GM21825 (cell line): Measurements from ENCODE around the gene PDE9A.

Experiments used
- ATAC-seq: cut with Tn5 transposase; IDR thresholded peaks from one replicate; pipeline ENCODE4 v1.9.1; 2021; ENCODE audit warnings: mild to moderate bottlenecking, moderate library complexity; ENCODE audit not compliant: unreplicated experiment

PDE9A gene

DNA sequence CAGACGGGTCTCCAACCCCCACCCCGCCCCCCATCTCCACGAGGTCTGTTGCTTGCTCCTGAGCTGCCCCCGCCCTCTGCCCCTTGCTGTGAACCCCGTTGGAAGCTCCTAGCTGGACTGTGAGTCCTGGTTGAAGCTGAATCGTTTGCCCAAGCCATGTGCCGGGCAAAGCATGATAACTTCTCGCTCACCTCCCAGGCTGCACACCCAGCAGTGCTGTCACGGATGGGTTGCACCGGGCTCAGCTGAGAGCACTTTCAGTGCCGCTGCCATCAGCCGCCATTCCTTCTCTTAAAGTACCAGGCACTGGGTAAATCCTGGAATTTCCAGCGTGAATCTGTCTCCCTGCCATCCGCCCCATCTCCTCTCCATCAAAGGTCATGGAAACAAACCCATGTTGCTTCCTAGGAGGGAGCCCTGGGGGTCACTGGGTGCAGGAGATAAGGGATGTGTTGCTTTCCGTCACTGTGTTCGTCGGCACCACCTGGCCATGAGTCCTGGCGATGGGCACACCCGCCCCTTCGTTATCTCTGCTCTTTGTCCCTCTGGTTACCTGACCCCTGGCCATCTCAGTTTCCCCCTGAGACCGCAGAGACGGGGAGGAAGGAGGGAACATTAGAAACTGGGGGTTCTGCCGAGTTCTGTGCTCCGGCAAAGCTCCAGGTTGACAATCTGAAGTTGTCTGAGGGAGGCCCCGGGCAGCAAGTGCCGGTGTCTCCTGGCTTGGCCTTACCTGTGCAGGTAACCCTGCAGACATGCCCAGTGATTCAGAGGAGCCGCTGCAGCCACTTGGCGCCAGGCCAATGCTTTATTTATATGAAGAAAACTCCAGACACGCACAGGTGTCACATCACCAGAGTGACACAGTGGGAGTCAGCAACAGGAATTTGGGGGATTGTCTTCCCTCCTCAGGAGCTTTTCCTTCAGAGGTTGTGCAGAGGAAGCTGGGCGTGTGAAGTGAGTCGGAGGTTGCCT lies 2.7 kb downstream of the PDE9A start:
- no peak for ATAC-seq

DNA sequence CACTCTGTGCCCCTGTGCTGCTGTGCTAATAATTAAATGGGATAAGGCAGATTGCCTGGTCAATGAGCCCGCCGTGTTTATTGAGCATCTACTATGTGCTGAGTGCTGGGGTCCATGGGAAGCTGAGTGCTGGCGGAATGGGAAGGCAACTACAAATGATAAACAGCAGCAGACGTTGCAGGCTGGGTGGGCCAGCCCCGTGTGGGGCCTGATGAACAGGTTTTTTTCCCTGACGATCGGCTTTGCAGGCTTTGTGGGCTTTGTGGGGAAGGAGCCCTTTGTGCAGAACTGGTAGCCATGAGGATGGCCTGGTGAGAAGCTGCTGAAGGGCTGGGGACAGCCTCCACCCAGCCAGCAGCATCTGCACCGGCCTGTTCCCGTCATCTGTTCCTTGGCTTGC lies 3.5 kb downstream of the PDE9A start:
- no peak for ATAC-seq

DNA sequence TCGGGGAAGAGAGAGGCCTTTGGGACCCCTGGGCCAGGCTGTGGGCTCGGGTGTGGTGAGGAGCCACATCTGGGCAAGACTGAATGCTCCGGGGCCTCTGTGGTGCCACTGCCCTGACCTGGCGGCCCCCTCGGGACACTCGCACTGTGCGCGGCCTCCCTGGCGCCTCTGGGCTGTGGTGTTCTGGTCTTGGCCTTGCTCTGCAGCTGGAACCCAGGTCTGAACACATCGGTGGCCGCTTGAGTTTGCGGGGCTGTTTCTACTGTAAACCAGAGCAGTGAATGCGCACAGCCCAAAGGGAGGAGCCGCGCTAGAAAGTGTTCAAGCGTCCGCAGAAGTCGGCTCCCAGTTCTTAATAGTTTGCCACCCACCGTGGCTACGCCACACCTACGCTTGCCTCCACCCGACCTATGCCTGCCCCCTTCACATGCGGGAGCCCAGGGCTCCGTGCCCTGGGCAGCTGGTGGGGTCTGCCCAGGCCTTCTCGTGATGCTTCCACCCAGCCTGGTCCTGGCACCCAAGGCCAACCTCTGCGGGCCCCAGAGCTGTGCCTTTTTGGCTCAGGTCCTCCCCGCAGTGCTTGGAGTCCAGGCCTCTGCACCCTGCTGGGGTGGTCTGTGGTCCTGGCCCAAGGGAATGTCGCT lies 4.4 kb downstream of the PDE9A start:
- ATAC-seq: no peak

DNA sequence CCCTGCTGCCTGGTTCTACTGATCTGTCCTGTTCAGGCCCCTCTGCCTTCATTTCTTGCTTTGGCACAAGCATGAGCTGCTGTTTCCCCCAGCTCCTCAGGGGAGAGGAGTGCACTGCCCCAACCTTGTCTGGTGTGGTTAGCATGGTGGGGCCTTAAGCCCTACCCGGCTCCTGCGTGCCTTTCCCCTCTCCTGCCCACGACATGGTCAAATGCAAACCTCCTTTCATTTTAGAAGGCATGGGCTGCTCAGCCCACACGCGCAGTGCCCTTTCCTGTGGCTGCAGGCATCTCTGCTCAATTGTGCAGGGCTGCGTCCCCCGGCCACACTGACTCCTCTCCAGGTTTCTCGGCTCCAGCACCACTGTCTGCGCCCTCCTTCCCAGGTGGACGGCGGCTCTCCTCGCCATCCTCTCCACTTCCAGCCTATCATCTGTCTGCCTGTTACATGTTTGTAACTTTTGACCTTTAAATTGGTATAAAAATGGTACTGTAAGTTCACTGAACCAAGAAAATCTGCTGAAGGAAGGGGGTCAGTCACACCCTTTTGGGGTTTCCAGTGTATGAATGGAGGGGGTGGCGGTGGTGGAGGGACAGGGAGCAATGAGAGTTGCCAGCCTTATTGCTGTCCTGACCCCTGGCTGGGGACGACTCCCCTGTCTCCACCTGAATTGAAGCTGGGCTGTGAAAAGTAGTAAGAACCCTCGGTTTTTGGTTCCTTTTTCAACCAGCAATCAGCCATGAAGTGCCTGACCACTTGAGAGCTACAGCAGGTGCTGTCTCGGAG lies 5.1 kb downstream of the PDE9A start:
- no peak for ATAC-seq

DNA sequence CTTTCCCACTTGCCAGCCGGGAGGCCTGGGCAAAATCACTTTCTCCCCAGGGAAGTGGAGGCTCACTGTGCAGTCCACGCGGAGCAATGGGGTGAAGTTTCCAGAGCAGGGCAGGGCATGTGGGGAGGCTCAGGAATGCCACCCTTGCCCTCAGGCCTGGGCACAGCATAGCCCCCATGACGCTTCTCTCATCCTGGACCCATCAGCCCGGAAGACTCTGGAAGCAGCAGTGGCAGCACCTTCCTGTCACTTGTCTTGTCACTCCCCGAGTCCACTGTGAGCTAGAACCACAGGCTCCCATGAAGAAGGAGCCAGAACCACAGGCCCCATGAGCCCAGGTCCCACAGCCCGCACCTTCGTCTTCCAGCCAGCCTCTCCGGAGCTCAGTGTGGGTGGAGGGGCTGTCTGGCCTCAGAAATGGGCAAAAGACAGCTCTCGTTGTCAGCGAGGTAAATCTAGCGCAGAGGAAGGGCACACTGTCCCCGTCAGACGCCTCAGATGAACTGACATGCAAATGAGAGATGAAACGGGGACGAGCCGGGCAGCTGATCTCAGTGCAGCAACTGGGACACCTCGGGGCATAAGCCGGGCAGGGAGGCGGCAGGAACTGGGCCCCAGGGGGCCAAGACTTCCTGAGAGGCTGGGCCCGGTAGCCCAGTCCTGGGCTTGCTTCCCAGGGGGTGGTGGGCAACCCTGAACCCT lies 6.1 kb downstream of the PDE9A start:
- no peak for ATAC-seq

DNA sequence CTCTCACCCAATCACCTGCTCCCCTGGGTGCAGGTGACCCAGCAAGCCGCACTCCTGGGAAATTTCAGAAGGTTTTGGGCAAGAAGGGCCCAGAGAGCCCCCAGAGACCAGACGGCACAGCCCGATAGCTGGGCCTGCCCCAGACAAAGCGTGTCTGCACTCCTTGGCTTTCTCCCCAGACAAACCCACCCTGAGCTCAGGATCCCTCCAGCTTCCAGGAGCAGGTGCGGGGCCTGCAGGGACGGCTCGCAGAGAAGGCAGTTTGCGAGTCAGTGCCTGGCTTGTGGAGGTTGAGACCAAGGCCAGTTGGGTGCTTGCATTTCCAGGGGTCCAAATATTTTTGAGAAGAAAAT lies 6.7 kb downstream of the PDE9A start:
- no peak for ATAC-seq

DNA sequence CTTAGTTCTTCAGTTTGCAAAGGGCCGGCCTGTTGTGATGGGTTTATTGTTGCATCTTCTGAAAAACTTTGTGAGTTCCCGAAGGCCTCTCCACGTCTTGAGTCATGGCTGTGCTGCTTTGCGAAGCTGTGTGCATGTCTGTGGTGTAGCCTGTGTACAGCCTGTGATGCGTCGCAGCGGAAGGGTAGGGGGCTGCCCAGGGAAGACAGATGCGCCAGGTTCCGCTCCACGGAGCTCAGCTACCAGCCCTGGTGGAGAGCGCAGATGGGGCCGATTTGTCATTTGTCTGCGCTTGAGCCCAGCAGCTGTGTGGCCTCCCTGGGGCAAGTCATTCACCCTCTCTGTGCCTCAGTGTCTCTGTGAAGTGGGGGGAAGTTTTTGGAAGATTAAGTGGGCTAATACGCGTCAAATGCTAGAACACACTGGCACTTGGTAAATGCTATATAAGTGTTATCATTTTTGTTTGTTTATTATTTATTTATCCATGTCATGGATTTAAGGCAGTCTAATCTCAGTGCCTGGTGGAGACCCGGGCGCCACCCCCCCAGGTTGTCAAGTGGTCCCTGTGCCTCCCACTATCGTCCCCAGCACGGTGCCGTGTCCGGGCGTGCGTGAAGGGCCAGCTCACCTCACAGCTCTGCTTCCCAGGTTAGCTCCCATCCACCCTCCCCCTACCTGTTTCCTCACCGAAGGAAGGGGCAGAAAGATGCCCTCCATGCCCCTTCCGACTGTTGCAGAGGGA lies 8.4 kb downstream of the PDE9A start:
- no peak for ATAC-seq

DNA sequence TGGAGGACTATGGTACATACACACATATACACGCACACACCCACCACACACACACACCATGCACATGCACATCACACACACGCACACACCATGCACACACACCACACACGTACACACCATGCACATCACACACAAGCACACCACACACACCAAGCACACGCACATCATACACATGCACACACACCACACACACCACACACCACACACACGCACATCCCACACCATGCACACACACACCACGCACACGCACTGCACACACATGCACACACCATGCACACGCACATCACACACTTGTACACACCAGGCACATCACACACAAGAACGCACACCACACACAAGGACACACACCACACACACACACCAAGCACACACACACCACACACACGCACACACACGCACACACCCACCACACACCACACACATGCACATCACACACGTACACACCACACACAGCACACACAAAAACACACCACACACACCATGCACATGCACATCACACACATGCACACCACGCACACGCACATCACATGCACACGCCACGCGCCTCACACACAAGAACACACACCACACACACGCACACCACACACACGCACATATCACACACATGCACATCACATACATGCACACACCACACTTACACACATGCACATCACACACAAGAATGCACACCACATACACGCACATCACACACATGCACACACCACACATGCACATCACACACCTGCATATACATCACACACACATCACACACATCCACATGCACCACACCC lies 9.2 kb downstream of the PDE9A start:
- no peak for ATAC-seq

DNA sequence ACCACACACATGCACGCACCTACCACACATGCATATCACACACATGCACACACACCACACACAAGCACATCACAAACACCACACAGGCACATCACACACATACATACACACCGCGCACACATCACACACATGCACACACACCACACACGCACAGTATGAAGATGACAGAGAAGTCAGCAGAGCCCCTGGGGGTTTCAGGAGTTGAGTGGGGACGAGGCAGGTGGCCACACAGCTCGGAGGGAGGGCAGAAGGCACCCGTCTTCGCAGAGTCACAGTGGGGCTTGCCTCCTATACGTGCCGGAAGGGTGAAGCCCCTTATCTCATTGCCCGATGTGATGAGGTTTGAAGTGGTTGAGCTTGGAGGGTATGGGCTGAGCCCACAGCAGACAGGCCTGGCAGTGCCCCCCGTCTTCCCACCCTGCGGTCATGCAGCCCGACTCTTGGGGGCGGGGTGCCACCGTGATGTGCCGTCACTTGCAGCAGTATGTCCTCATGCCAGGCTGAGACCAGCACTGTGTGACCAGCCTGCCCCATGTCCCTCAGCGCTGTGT lies 9.9 kb downstream of the PDE9A start:
- no peak for ATAC-seq

DNA sequence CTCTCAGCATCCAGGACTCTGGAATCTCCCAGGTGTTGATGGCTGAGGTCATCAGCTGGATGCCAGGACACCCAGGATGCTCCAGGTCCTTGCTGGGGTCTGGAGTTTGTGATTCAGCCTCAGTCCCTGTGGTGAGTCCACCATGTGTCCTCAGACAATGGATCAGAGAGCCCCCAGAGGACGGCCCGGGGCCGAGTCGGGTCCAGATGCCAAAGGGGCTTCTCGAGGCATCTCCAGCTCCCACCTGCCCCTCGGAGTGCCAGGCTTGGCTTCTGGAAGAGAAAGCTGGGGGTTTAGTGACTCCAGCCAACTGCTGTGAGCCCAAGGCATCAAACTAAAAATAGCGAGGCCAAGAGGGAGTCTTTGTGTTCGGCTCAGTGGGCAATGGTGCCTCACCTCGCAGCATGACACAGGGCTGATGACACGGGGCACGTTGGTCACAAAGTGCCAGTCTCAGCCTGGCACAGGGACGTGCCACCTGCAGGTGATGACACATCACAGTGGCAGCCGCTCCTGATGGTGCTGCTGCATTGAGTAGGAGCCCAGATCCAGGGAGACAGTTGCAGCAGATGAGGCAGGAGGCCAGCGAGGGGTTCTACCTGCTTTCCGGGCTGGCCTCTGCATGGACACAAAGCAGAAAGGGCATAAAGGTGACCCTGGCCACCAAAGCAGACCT lies 10.6 kb downstream of the PDE9A start:
- ATAC-seq: no peak

DNA sequence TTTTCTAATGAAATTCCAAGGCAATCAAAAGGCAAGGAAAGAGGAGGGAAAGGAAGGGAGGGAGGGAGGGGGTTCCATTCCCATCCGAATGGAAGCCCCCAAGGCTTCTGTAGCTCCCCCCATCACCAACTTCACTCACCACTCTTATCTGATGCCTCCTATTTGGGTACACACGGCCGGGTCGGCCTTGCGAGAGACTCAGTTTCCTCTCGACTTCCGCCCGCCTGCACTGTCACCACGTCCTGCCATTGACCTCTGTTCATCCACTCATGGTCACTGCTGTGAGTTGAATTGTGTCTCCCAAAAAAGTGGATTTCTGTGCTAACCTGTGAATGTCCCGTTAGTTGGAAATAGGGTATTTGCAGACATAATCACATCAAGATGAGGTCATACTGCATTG lies 11.2 kb downstream of the PDE9A start:
- ATAC-seq: no peak

DNA sequence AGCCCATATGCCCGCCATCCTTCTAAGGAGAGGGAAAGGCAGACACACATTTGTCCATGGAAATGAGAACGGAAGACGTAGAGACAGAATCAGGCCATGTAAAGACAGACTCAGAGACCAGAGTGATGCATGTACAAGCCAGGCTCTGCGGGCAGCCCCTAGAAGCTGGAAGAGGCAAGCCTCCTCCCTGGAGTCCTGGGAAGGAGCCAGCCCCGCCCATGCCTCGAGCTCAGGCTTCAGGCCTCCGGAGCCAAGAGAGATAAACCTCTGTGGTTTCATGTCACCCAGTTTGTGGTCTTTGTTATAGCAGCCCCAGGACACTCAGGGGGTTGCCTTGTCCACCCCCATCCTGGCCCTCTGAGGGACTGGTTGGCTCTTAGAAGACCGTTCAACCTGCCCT lies 11.6 kb downstream of the PDE9A start:
- no peak for ATAC-seq

DNA sequence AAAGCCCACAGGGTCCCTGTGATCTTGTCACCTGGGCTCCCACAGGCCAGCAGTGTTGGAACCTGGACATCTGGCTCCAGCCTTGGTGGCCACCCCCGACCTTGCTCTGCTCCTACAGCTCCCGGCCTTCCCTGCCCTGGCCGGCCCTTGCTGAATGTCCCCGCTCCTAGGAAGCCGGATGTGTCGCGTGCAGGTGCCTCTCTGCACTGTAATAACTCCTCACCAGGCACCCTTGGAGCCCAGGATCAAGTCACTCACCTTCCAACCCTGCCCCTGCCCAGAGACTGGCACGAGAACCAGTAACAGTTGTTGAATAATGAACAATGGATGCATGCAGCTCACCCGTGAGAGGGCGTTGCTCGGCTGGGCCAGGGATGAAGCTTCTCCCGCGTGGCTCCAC lies 12.1 kb downstream of the PDE9A start:
- ATAC-seq: no peak

DNA sequence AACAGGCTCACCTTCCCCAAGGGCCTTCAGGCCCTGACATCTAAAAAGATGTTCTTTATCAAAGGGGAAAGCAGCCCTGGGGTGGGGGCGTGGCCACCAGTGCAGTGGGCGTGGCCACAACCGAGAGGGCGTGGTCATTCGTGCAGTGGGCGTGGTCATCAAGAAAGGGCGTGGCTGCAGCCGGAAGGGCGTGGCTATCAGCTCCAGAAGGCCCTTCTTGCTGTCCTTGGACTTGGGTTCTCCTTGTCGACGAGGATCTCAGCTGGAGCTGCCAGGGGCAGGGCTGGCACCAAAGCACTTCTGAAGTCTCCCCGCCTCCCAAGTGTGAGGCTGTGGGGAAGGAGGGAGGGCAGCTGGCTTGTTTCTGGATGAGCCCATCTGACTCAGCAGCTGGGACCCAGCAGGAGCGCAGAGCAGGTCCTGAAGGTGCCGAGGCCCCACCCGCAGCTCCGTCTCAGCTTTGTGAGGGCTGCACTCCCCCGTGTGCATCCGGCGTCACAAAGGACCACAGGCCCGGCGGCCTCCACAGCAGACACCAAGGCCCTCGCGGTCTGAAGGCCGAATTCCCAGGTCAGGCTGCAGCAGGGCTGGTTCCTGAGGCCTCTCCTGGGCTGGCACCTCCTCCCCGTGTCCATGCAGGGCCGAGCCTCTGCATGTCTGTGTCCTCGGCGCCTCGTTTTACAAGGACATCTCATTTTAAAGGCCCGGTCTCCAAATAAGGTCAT lies 12.8 kb downstream of the PDE9A start:
- ATAC-seq: no peak

DNA sequence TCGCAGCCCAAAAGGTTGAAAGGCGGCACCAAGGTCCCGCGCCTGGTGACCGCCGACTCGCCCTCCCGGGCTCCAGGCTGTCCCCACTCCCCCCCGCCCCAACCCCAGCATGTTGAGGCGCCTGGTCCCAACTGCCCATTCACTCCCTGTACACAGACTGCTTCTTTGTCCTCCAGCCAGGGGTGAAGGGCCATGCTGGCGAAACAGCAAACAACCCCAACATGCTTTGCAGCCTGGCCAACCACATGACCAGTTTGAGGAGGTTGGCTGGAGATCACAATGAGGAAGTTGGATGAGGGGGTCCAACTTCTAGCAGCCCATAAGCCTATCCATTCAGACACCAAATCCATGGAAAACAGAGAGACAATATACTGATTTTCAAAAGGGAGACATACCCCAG lies 13.5 kb downstream of the PDE9A start:
- no peak for ATAC-seq

DNA sequence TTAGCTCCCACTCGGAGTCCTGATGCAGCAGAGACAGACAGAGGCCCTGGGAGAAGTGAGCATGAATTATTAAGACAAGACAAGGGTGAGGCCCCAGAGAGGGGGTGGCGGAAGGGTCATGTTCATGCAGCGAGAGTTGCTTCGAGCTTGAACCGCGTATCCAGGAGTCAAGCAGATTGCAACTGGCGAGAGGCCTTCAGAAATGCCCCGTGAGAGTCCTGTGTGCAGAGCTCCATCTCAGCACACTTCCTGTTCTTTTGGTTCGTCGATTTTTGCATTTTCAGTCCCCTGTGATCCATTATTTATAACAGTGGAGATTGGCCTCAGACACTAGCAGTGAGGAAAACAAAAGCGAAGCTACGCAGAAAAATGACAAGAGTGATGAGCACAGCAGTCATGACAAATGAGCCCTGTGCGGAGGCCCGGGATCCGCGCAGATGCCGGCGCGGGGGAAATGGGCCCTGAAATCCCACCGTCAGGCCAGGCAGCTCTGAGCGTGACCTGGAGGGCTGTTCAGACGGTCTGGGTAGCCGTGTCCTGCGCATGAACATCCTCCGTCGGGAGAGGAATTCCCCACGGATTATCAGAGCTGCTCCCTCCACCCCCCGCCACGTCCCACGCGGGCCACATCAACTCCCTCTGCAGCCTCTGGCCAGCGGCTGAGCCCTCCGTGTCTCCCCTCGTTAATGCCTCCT lies 15.0 kb downstream of the PDE9A start:
- no peak for ATAC-seq

DNA sequence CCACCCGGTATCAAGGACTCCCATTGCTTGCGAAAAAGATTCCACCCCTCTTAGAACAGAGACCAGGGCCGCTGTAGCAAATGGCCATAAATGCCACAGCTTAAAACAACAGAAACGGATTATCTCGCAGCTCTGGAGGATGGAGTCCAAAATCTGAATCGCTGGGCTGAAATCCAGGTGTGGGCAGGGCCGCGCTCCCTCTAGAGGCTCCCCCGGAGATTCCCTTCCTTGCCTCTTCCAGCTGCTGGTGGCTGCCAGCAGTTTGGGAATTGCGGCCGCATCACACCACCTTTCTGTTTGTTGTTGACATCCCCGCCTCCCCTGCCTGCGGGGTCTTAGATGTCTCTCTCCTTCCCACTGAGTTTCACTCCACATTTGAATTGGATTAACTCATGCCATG lies 15.6 kb downstream of the PDE9A start:
- ATAC-seq: no peak
